ACC112 (cell line): ENCODE measurements around the gene CDC37L1.

Experiments used
- H2AFZ ChIP-seq: fragments of 200-600 bp; sonication (generic); one replicate; pipeline ENCODE4 v1.6.0; 2017; ENCODE audit warnings: antibody characterized with exemption, low read length; ENCODE audit not compliant: unreplicated experiment
- H3K27ac ChIP-seq: fragments of 200-600 bp; sonication (generic); 2 replicates; pipeline ENCODE4 v1.5.1; 2014; ENCODE audit warnings: low read depth, mild to moderate bottlenecking, antibody characterized with exemption, low read length, moderate library complexity
- H3K27me3 ChIP-seq: fragments of 200-600 bp; sonication (generic); 2 replicates; pipeline ENCODE4 v1.6.1; 2014; ENCODE audit warnings: mild to moderate bottlenecking, antibody characterized with exemption, low read length, moderate library complexity, mixed read lengths; ENCODE audit not compliant: insufficient read depth
- H3K36me3 ChIP-seq: fragments of 200-600 bp; sonication (generic); 2 replicates; pipeline ENCODE4 v1.6.1; 2016; ENCODE audit warnings: mild to moderate bottlenecking, antibody characterized with exemption, low read length, moderate library complexity, mixed read lengths; ENCODE audit not compliant: insufficient read depth
- H3K4me1 ChIP-seq: fragments of 200-600 bp; sonication (generic); one replicate; pipeline ENCODE4 v1.6.1; 2016; ENCODE audit warnings: low read length, mixed read lengths; ENCODE audit not compliant: insufficient read depth, unreplicated experiment, control insufficient read depth
- H3K4me3 ChIP-seq: fragments of 200-600 bp; sonication (generic); 2 replicates; pipeline ENCODE4 v1.5.1; 2014; ENCODE audit warnings: mild to moderate bottlenecking, low read depth, low read length
- H3K79me2 ChIP-seq: fragments of 200-600 bp; sonication (generic); one replicate; pipeline ENCODE4 v1.6.0; 2016; ENCODE audit warnings: low read length; ENCODE audit not compliant: control insufficient read depth, unreplicated experiment, insufficient read depth

The CDC37L1 gene

GRCh38 chr9:4689021-4689420 is 9.7 kb downstream of the CDC37L1 start:
- H3K27me3 ChIP-seq: no peaks in the 10 kb centered on the region
- H3K4me1 ChIP-seq: peaks cover 5% of the 10 kb centered on the region
- H3K79me2 ChIP-seq: peaks cover 2% of the 10 kb centered on the region
- no peak overlapping the region for H2AFZ ChIP-seq
- no peak overlapping the region for H3K27ac ChIP-seq
- no peak overlapping the region for H3K4me3 ChIP-seq
- H3K36me3 ChIP-seq: peaks cover 22% of the 10 kb centered on the region; the same call in 1 of the 2 replicates

GRCh38 chr9:4689687-4690104 is 10.3 kb downstream of the CDC37L1 start:
- no peaks in the 10 kb centered on the region for H3K27me3 ChIP-seq
- no peak overlapping the region for H3K4me3 ChIP-seq
- peaks cover 2% of the 10 kb centered on the region for H3K79me2 ChIP-seq
- no peak overlapping the region for H3K27ac ChIP-seq
- H2AFZ ChIP-seq: no peak overlapping the region
- peaks cover 5% of the 10 kb centered on the region for H3K4me1 ChIP-seq
- H3K36me3 ChIP-seq: peaks cover 22% of the 10 kb centered on the region; the same call in 1 of the 2 replicates

- Histone ChIP-seq H3K36me3 (0 out of 2 replicates have a peak, but pooled peaks cover 19% of the 10 kb centered on the region), H3K27me3 (no peaks in the 10 kb centered on the region), H3K27ac (no peak overlapping the region), H3K79me2 (peaks cover 2% of the 10 kb centered on the region), H3K4me3 (no peak overlapping the region), H2AFZ (no peak overlapping the region), H3K4me1 (peaks cover 5% of the 10 kb centered on the region)
Measured at GRCh38 chr9:4690144-4690543, 10.8 kb downstream of the CDC37L1 start.

- H3K79me2 ChIP-seq: peaks cover 2% of the 10 kb centered on the region
- peak overlapping the region; percentile 54 for H3K27ac ChIP-seq
- H3K4me3 ChIP-seq: no peak overlapping the region
- H3K27me3 ChIP-seq: no peaks in the 10 kb centered on the region
- H3K36me3 ChIP-seq: peaks cover 11% of the 10 kb centered on the region; the same call in 1 of the 2 replicates
- H3K4me1 ChIP-seq: peaks cover 5% of the 10 kb centered on the region
- H2AFZ ChIP-seq: no peak overlapping the region
Measured at GRCh38 chr9:4691795-4692194, 12.4 kb downstream of the CDC37L1 start.

GRCh38 chr9:4700091-4700490 is 20.7 kb downstream of the CDC37L1 start:
- H3K79me2 ChIP-seq: peaks cover 4% of the 10 kb centered on the region
- H3K27me3 ChIP-seq: no peaks in the 10 kb centered on the region
- no peak overlapping the region for H3K4me3 ChIP-seq
- no peak overlapping the region for H3K27ac ChIP-seq
- H3K36me3 ChIP-seq: peaks cover 17% of the 10 kb centered on the region
- H3K4me1 ChIP-seq: no peaks in the 10 kb centered on the region
- H2AFZ ChIP-seq: no peak overlapping the region

GRCh38 chr9:4700932-4701331 is 21.6 kb downstream of the CDC37L1 start:
- H3K27ac ChIP-seq: no peak overlapping the region
- H3K27me3 ChIP-seq: no peaks in the 10 kb centered on the region
- H3K79me2 ChIP-seq: peaks cover 4% of the 10 kb centered on the region
- peaks cover 19% of the 10 kb centered on the region for H3K36me3 ChIP-seq
- no peaks in the 10 kb centered on the region for H3K4me1 ChIP-seq
- H2AFZ ChIP-seq: no peak overlapping the region
- no peak overlapping the region for H3K4me3 ChIP-seq

GRCh38 chr9:4701526-4701925 is 22.2 kb downstream of the CDC37L1 start:
- H2AFZ ChIP-seq: no peak overlapping the region
- H3K4me1 ChIP-seq: no peaks in the 10 kb centered on the region
- no peaks in the 10 kb centered on the region for H3K27me3 ChIP-seq
- peaks cover 24% of the 10 kb centered on the region for H3K36me3 ChIP-seq
- no peak overlapping the region for H3K4me3 ChIP-seq
- peaks cover 4% of the 10 kb centered on the region for H3K79me2 ChIP-seq
- no peak overlapping the region for H3K27ac ChIP-seq

- H3K27ac ChIP-seq: no peak overlapping the region
- H2AFZ ChIP-seq: no peak overlapping the region
- no peaks in the 10 kb centered on the region for H3K79me2 ChIP-seq
Measured at GRCh38 chr9:4704129-4704528, 24.8 kb downstream of the CDC37L1 start.

GRCh38 chr9:4706021-4706420 is 26.7 kb downstream of the CDC37L1 start:
- H3K4me3 ChIP-seq: no peak overlapping the region
- H3K27ac ChIP-seq: no peak overlapping the region
- no peaks in the 10 kb centered on the region for H3K79me2 ChIP-seq
- H3K27me3 ChIP-seq: no peaks in the 10 kb centered on the region
- no peaks in the 10 kb centered on the region for H3K4me1 ChIP-seq
- H3K36me3 ChIP-seq: peaks cover 12% of the 10 kb centered on the region; the same call in 1 of the 2 replicates
- no peak overlapping the region for H2AFZ ChIP-seq

More at GRCh38 chr9:4704129-4704528, 24.8 kb downstream of the CDC37L1 start:
- Histone ChIP-seq H3K4me1 (no peaks in the 10 kb centered on the region), H3K4me3 (no peak overlapping the region), H3K27me3 (no peaks in the 10 kb centered on the region), H3K36me3 (peaks cover 16% of the 10 kb centered on the region)

- Histone ChIP-seq H3K4me3 (no peak overlapping the region), H3K27ac (no peak overlapping the region), H3K36me3 (peaks cover 10% of the 10 kb centered on the region; the same call in 1 of the 2 replicates), H3K79me2 (no peaks in the 10 kb centered on the region), H3K4me1 (no peaks in the 10 kb centered on the region), H2AFZ (no peak overlapping the region), H3K27me3 (no peaks in the 10 kb centered on the region)
Measured at GRCh38 chr9:4706971-4707622, 27.7 kb downstream of the CDC37L1 start.

- H3K27me3 ChIP-seq: no peaks in the 10 kb centered on the region
- H3K27ac ChIP-seq: no peak overlapping the region
- no peak overlapping the region for H2AFZ ChIP-seq
- no peak overlapping the region for H3K4me3 ChIP-seq
- no peaks in the 10 kb centered on the region for H3K79me2 ChIP-seq
- H3K4me1 ChIP-seq: no peaks in the 10 kb centered on the region
- H3K36me3 ChIP-seq: peaks cover 11% of the 10 kb centered on the region
Measured at GRCh38 chr9:4709380-4709779, 30.0 kb downstream of the CDC37L1 start.
